Gastroesophageal sphincter (tissue), 4 donors: Measurements from ENCODE around the gene GPR75. TPM values are rescaled to one million over a fixed set of nuclear protein-coding genes. Genes with fewer than 3 reads are reported as not detected.

ENCODE experiments used
- ATAC-seq: fragments of 150-250 bp; one replicate; pipeline ENCODE4 v1.9.1; 2016; ENCODE audit warnings: mild to moderate bottlenecking, moderate library complexity
- H3K27ac ChIP-seq, 4 donors: fragments of 200-600 bp; sonication (generic) in 3 of 4; 1 replicate in 3 of 4; 2 replicates in 1 of 4; pipeline ENCODE4 v1.5.1; 2016 to 2019
- H3K27me3 ChIP-seq: fragments of 200-600 bp; sonication (generic); one replicate; pipeline ENCODE4 v1.5.1; 2019
- H3K36me3 ChIP-seq, 2 donors: fragments of 200-600 bp; sonication (generic); one replicate each; pipeline ENCODE4 v1.5.1; 2019; ENCODE audit warnings: control low read depth in 1 of 2
- H3K4me1 ChIP-seq, 3 donors: fragments of 200-600 bp; sonication (generic); 1 replicate in 2 of 3; 2 replicates in 1 of 3; pipeline ENCODE4 v1.5.1; 2016 to 2019; ENCODE audit warnings: control low read depth in 2 of 3
- H3K4me3 ChIP-seq, 2 donors: fragments of 200-600 bp; sonication (generic); one replicate each; pipeline ENCODE4 v1.5.1; 2019; ENCODE audit warnings: mild to moderate bottlenecking in 1 of 2, moderate library complexity in 1 of 2
- H3K9me3 ChIP-seq, 3 donors: fragments of 200-600 bp; sonication (generic); one replicate each; pipeline ENCODE4 v1.5.1; 2017 to 2019; ENCODE audit warnings: control low read depth in 2 of 3
- CTCF ChIP-seq, 4 experiments: fragments of 200-600 bp in 2 of 4; fragments of 450-650 bp in 2 of 4; sonication (generic) in 1 of 4; IDR thresholded peaks; one replicate each; pipeline ENCODE4 v1.5.1; 2017 to 2019; ENCODE audit warnings: antibody characterized with exemption in 4 of 4, mild to moderate bottlenecking in 2 of 4, moderate library complexity in 2 of 4
- EP300 ChIP-seq: sonication (generic); formaldehyde crosslinking; IDR thresholded peaks from one replicate; pipeline ENCODE4 v1.6.1; 2017; ENCODE audit warnings: antibody characterized with exemption, mild to moderate bottlenecking
- POLR2A ChIP-seq, 2 donors: fragments of 450-650 bp; IDR thresholded peaks; one replicate each; pipeline ENCODE4 v1.6.1; 2017; ENCODE audit warnings: antibody characterized with exemption in 2 of 2, mild to moderate bottlenecking in 2 of 2, moderate library complexity in 1 of 2
- POLR2AphosphoS5 ChIP-seq: sonication (generic); formaldehyde crosslinking; IDR thresholded peaks from one replicate; pipeline ENCODE4 v1.6.1; 2017; ENCODE audit warnings: antibody characterized with exemption
- WGBS, 2 donors: methylation state at CpG; one replicate each; pipeline ENCODE4 v1.1.5; 2018; ENCODE audit warnings: low coverage in 1 of 2; 5-methylcytosine and 5-hydroxymethylcytosine counted together
- total RNA-seq, 4 donors: library from RNA; depleted of rRNA; stranded (reverse); fragments of >200 nt; gene quantifications; one replicate each; pipeline ENCODE4 v1.1.0, GENCODE V29; 2016

GPR75 gene
- total RNA-seq, 4 donors from 2014 or later: 2.2 to 6.1 (median 2.4) TPM

GRCh38 chr2:53896864-53897263, 37.1 kb upstream of the GPR75 start:
- 42 to 68% methylated on average over 3 of the region's 3 CpGs for WGBS, 2 donors
- no peak for ATAC-seq

GRCh38 chr2:53886406-53887280, 26.9 kb upstream of the GPR75 start:
- no peak for ATAC-seq
- 88% methylated on average over 5 of the region's 5 CpGs for WGBS, 2 donors
- no peak overlapping the region for H3K27ac ChIP-seq
- no peak overlapping the region for H3K4me3 ChIP-seq
- H3K27me3 ChIP-seq: no peaks in the 10 kb centered on the region
- TF ChIP-seq POLR2AphosphoS5: no peak
- TF ChIP-seq EP300: no peak
- no peak for TF ChIP-seq CTCF (IDR thresholded peaks at IDR 0.05)
- no peak for TF ChIP-seq POLR2A (IDR thresholded peaks at IDR 0.05)
- H3K4me1 ChIP-seq: no peaks in the 10 kb centered on the region
- H3K9me3 ChIP-seq: no peaks in the 10 kb centered on the region
- peaks cover 0 to 99% of the 10 kb centered on the region in 2 donors for H3K36me3 ChIP-seq

More at GRCh38 chr2:53896864-53897263, 37.1 kb upstream of the GPR75 start:
- Histone ChIP-seq H3K9me3 (no peaks in the 10 kb centered on the region), H3K27me3 (no peaks in the 10 kb centered on the region), H3K27ac (no peak overlapping the region), H3K4me3 (no peak overlapping the region), H3K36me3 (peaks cover 0 to 100% of the 10 kb centered on the region in 2 donors), H3K4me1 (no peaks in the 10 kb centered on the region)
- no peak for TF ChIP-seq POLR2AphosphoS5
- no peak for TF ChIP-seq POLR2A (IDR thresholded peaks at IDR 0.05)
- no peak for TF ChIP-seq EP300
- no peak for TF ChIP-seq CTCF (IDR thresholded peaks at IDR 0.05)

- TF ChIP-seq POLR2AphosphoS5 (no peak), EP300 (no peak), CTCF (IDR thresholded peaks at IDR 0.05) (no peak), POLR2A (IDR thresholded peaks at IDR 0.05) (no peak)
- H3K27ac ChIP-seq: no peak overlapping the region
- H3K9me3 ChIP-seq: no peaks in the 10 kb centered on the region
- WGBS, 2 donors: 85 to 100% methylated on average over 1 of the region's 1 CpG
- no peaks in the 10 kb centered on the region for H3K27me3 ChIP-seq
- H3K4me1 ChIP-seq: no peaks in the 10 kb centered on the region
- H3K36me3 ChIP-seq: peaks cover 0 to 99% of the 10 kb centered on the region in 2 donors
- no peak for ATAC-seq
- H3K4me3 ChIP-seq: no peak overlapping the region
These were observed 25.1 kb upstream of the GPR75 start for GRCh38 chr2:53884883-53885282.

DNA sequence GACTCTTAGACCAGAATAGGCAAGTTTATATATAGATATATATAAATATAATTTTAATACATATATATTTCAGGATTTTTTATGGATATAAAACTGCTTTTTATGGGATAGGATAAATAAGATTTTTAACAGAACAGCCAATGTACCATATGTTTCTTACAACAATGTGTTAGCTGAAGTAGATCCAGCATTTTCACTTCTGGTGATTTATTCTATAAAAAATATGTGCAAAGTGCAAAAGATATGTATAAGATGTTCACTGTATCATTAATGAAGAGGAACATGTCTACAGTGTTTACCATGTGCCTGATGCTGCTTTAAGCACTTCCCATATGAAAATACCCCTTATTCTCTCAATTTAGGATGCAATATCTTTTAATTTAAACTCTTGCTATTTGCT, 22.2 kb upstream of the GPR75 start:
- no peak for ATAC-seq
- Histone ChIP-seq H3K4me1 (no peaks in the 10 kb centered on the region), H3K27me3 (no peaks in the 10 kb centered on the region), H3K27ac (no peak overlapping the region), H3K9me3 (no peaks in the 10 kb centered on the region), H3K4me3 (no peak overlapping the region), H3K36me3 (peaks cover 0 to 97% of the 10 kb centered on the region in 2 donors)
- no peak for TF ChIP-seq EP300
- TF ChIP-seq POLR2AphosphoS5: no peak
- TF ChIP-seq POLR2A (IDR thresholded peaks at IDR 0.05): no peak

DNA sequence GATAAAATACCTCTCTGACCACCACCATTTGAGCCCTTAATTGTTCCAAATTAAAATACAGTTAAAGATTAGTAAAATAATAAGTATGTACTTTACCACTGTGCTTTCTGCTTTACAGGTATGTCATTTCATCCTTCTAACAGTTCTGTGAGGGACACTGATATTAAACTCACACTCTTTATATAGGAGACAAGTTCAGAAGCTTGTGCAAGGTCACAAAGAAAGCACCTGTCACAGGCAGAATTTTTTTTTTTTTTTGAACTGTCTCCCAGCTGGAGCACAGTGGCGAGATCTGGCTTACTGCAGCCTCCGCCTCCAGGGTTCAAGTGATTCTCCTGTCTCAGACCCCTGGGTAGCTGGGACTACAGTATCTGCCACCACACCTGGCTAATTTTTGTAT, 21.6 kb upstream of the GPR75 start:
- Histone ChIP-seq H3K27me3 (no peaks in the 10 kb centered on the region), H3K4me3 (no peak overlapping the region), H3K27ac (no peak overlapping the region), H3K9me3 (no peaks in the 10 kb centered on the region), H3K4me1 (no peaks in the 10 kb centered on the region), H3K36me3 (peaks cover 0 to 96% of the 10 kb centered on the region in 2 donors)
- whole genome bisulfite sequencing, 2 donors: 100% methylated on average over 1 to 2 of the region's 2 CpGs
- TF ChIP-seq POLR2A (IDR thresholded peaks at IDR 0.05) (no peak), CTCF (IDR thresholded peaks at IDR 0.05) (no peak), EP300 (no peak), POLR2AphosphoS5 (no peak)
- no peak for ATAC-seq
